HL-60 (cell line): ENCODE data around the gene PNPLA7.

Source experiments
- GABPA ChIP-seq: IDR thresholded peaks from 2 replicates; pipeline ENCODE4 v1.6.1; 2012; ENCODE audit warnings: low read depth
- POLR2AphosphoS5 ChIP-seq: IDR thresholded peaks from 2 replicates; pipeline ENCODE4 v1.6.1; 2012; ENCODE audit warnings: low read depth
- TF ChIP-seq, protein P1 (sequence below): IDR thresholded peaks from one replicate; pipeline ENCODE4 v1.5.1; 2011; ENCODE audit warnings: low read length, control low read depth, inconsistent platforms; ENCODE audit not compliant: insufficient read depth
- TF ChIP-seq, protein P2 (sequence below): IDR thresholded peaks from 2 replicates; pipeline ENCODE4 v1.6.1; 2012; ENCODE audit warnings: low read depth; ENCODE audit not compliant: insufficient replicate concordance

DNA sequence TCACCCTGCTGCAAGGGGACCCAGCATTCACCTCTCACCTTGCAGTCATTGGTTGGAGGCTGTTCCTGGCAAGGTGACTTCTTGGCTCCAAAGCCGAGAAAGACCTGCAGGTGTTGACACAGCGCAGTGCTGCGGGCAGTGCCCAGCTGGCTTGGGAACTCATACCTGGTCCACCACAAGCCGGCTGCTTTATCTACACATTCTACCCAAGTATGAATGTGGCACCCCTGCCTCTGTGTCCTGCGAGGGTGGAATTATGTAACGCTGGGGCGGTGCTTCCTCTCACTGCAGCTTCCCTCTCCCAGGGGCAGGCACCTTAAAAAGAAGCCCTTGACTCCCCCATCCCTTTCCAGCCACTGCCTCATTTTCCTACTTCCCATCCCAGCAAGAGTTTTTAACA is 42.6 kb upstream of the PNPLA7 start:
- TF ChIP-seq, protein P1, sequence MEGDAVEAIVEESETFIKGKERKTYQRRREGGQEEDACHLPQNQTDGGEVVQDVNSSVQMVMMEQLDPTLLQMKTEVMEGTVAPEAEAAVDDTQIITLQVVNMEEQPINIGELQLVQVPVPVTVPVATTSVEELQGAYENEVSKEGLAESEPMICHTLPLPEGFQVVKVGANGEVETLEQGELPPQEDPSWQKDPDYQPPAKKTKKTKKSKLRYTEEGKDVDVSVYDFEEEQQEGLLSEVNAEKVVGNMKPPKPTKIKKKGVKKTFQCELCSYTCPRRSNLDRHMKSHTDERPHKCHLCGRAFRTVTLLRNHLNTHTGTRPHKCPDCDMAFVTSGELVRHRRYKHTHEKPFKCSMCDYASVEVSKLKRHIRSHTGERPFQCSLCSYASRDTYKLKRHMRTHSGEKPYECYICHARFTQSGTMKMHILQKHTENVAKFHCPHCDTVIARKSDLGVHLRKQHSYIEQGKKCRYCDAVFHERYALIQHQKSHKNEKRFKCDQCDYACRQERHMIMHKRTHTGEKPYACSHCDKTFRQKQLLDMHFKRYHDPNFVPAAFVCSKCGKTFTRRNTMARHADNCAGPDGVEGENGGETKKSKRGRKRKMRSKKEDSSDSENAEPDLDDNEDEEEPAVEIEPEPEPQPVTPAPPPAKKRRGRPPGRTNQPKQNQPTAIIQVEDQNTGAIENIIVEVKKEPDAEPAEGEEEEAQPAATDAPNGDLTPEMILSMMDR: no peak
- TF ChIP-seq POLR2AphosphoS5: no peak
- TF ChIP-seq, protein P2, sequence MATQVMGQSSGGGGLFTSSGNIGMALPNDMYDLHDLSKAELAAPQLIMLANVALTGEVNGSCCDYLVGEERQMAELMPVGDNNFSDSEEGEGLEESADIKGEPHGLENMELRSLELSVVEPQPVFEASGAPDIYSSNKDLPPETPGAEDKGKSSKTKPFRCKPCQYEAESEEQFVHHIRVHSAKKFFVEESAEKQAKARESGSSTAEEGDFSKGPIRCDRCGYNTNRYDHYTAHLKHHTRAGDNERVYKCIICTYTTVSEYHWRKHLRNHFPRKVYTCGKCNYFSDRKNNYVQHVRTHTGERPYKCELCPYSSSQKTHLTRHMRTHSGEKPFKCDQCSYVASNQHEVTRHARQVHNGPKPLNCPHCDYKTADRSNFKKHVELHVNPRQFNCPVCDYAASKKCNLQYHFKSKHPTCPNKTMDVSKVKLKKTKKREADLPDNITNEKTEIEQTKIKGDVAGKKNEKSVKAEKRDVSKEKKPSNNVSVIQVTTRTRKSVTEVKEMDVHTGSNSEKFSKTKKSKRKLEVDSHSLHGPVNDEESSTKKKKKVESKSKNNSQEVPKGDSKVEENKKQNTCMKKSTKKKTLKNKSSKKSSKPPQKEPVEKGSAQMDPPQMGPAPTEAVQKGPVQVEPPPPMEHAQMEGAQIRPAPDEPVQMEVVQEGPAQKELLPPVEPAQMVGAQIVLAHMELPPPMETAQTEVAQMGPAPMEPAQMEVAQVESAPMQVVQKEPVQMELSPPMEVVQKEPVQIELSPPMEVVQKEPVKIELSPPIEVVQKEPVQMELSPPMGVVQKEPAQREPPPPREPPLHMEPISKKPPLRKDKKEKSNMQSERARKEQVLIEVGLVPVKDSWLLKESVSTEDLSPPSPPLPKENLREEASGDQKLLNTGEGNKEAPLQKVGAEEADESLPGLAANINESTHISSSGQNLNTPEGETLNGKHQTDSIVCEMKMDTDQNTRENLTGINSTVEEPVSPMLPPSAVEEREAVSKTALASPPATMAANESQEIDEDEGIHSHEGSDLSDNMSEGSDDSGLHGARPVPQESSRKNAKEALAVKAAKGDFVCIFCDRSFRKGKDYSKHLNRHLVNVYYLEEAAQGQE: no peak
- no peak for TF ChIP-seq GABPA
